AG04449 (cell line): ENCODE data around the gene PRRC2B.
A peak's percentile ranks its signal among the peaks of the same experiment; 100 is the strongest.
"Not testable (repeated sequence)": the region's sequence is repeated elsewhere in the genome, so short reads cannot be mapped to it uniquely, and the experiment has no call there.

Experiments used
- CTCF ChIA-PET: fragments of 350-600 bp; formaldehyde crosslinking; extraction: SDS; loops from one replicate; lab custom pipeline; 2021; ENCODE audit warnings: antibody characterized with exemption; lab: Yijun Ruan, JAX
- POLR2A ChIA-PET: fragments of 400-600, 350-600 bp; formaldehyde crosslinking; extraction: SDS; loops from one replicate; lab custom pipeline; 2020; ENCODE audit warnings: antibody characterized with exemption, inconsistent platforms; lab: Yijun Ruan, JAX
- DNase-seq: peaks from one replicate; pipeline ENCODE4 v3.0.0-alpha.2; 2010; ENCODE audit warnings: low read depth, low spot score
- H3K4me3 ChIP-seq: 2 replicates; pipeline ENCODE4 v1.5.1; 2011; ENCODE audit warnings: low read depth, mild to moderate bottlenecking, control low read depth, low read length
- TF ChIP-seq, protein P1 (sequence below): IDR thresholded peaks from one replicate; pipeline ENCODE4 v1.5.1; 2011; ENCODE audit warnings: mild to moderate bottlenecking, moderate library complexity, low read length, control low read depth, inconsistent platforms; ENCODE audit not compliant: insufficient read depth; ENCODE audit errors: missing control alignments

The PRRC2B gene

DNA sequence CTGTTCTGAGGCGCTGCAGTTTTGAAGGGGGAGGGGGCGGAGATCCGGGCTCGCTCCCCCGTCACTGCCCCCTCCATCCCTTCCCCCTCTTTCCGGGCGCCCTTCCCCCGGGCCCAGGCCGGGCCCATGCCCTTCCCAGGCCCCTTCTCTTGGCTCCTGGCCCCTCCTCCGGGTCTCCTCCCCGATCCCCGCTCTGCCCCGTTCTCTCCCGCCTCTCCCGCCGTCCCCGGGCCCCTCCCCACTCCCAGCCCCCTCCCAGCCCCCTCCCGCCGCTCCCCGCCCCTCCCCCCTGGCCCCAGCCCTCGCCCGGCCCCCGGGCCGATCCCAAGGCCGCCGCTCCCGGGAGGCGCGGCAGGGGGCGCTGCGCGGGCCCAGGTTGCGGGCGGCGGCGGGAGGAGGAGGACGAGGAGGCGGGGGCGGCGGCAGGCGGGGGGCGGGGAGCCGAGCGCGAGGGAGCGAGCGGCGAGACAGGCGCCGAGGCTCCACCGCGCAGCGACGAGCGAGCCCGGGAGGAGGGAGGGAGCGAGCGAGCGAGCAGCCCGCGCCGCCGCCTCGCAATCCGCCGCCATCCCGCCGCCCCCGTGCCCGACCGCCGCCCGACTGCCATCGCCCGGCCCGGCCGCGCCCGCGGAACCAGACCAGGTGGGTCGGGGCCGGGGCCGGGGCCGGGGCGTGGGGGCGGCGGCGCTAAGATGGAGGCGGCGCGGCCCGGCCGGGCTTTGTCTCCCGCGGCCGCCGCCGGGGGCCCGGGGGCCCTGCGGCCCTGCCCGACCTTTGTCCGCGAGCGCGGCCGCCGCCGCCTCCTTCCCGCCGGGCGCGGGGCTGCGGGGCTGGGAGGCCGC lies at the start of gene PRRC2B:
TSS of gene PRRC2B (plus strand) at position 465 of the 842 bp plus-strand sequence. CDS start 36,059 bp downstream, outside the sequence.
- DNase-seq, result no peak
- peak within 1 kb of the TSS; percentile 71 for H3K4me3 ChIP-seq
- ChIA-PET POLR2A (no interaction called here), CTCF (no interaction called here)
- TF ChIP-seq, protein P1, sequence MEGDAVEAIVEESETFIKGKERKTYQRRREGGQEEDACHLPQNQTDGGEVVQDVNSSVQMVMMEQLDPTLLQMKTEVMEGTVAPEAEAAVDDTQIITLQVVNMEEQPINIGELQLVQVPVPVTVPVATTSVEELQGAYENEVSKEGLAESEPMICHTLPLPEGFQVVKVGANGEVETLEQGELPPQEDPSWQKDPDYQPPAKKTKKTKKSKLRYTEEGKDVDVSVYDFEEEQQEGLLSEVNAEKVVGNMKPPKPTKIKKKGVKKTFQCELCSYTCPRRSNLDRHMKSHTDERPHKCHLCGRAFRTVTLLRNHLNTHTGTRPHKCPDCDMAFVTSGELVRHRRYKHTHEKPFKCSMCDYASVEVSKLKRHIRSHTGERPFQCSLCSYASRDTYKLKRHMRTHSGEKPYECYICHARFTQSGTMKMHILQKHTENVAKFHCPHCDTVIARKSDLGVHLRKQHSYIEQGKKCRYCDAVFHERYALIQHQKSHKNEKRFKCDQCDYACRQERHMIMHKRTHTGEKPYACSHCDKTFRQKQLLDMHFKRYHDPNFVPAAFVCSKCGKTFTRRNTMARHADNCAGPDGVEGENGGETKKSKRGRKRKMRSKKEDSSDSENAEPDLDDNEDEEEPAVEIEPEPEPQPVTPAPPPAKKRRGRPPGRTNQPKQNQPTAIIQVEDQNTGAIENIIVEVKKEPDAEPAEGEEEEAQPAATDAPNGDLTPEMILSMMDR, result peak; percentile 51

- H3K4me3 ChIP-seq, DNase-seq, POLR2A ChIA-PET: not testable (repeated sequence)
- CTCF ChIA-PET, result interaction anchor here (3.6 to 8.0 kb wide), 2 partner anchors 8 to 166 kb away, joined by 15 to 94 read pairs; no protein-coding TSS in a partner anchor
Measured at GRCh38 chr9:131344931-131345535, 48.9 kb upstream of the PRRC2B start.

DNA sequence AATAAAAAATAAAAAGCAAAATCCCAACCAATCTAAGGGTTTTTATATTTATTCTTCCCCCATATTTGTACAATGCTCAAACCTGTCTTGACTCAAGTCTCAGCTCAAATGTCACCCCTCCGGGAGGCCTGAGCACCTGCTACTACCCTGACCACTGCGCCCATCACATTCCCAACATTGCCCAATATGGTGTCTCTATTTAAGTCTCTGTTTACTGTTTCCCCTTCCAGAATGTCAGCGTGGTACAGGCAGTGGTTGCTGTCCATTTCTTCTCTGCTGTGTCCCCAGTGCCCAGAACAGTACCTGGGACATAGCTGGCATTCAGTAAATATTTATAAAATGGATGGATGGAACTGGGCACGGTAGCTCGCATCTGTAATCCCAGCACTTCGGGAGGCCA lies 47.3 kb upstream of the PRRC2B start:
- H3K4me3 ChIP-seq, result no peak overlapping the region
- DNase-seq, result no peak
- ChIA-PET CTCF (interaction anchor here (1.1 to 8.0 kb wide), 5 partner anchors 10 to 297 kb away, joined by 3 to 119 read pairs (median 15); no protein-coding TSS in a partner anchor), POLR2A (no interaction called here)
- TF ChIP-seq, protein P1, result no peak

DNA sequence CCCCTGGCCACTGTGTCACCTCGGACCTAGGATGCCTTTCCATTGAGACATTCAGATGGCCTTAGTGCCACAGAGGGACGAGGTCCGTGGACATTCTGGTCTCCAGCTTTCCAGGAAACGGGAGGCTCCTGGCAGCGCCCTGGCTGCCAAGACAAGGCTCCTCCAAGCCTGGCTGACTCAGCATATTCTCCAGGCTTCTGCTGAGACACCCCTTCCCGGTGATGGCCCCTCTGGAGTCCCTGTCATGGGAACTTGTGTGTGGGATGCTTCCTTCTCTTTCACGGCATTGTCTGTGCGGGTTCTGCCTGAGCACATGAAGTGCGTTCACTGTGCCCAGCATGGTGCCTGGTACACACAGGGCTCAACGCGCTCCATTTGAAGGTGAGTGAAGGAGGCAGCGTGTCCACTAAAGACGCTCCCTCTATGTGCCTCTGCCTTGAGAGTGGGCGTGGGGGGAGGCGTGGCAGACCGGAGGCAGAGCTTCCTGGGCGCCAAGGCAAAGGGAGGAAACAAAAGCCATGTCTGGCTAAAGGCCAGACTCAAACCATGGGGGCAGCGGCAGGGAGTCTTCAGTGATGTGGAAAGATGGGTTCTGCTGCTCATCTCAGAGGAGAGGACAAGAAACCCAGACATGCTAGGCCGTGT lies 46.4 kb upstream of the PRRC2B start:
- TF ChIP-seq, protein P1, result no peak
- no peak overlapping the region for H3K4me3 ChIP-seq
- ChIA-PET POLR2A (no interaction called here), CTCF (interaction anchor here (1.1 to 8.0 kb wide), 6 partner anchors 11 to 298 kb away, joined by 3 to 119 read pairs (median 9); no protein-coding TSS in a partner anchor)
- DNase-seq, result no peak

DNA sequence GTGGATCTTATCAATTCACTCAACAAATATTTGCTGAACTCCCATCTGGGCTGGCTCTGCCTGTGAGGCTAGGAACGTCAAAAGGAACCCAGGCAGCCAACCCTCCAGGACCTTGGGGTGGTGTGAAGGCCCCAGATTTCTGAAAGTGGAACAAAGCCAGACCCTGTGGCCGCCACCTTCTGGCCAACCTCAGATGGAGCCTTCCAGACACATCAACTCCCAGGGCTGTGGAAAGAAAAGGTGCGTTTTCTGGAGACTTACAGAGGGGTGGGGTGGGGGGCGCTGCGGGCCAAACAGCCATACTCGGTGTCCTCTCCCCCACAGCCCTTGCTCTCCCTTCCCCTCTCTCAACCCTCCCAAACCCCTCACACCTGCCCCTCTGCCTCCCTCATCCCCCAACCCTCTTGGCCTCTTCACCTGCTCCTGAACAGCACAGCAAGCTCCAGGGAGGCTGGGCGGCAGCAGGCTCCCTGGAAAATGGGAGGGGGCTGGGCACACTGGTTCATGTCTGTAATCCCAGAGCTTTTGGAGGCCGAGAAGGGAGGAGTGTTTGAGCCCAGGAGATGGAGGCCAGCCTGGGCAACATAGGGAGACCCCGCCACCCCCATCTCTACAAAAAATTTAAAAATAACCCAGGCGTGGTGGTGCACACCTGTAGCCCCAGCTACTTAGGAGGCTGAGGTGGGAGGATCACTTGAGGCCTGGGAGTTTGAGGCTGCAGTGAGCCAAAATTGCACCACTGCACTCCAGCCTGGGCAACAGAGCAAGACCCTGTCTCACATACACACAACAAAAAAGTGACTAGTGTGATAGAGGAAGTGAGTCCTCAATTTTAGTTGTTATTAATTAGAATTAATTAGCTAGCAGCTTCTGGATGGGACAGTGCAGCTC lies 45.0 kb upstream of the PRRC2B start:
- no peak overlapping the region for H3K4me3 ChIP-seq
- TF ChIP-seq, protein P1, result peak; percentile 37
- ChIA-PET CTCF (interaction anchor here (0.7 to 8.0 kb wide), 56 partner anchors 8 to 400 kb away, joined by 3 to 119 read pairs (median 5); partner anchors contain the start of genes NUP214, POMT1 and RAPGEF1), POLR2A (no interaction called here)
- no peak for DNase-seq

- POLR2A ChIA-PET, result interaction anchor here (1.3 kb wide), 1 partner anchor 24 kb away, joined by 3 read pairs; no protein-coding TSS in a partner anchor
- TF ChIP-seq, protein P1, result no peak
- no peak for DNase-seq
- CTCF ChIA-PET, result interaction anchor here (0.7 to 8.0 kb wide), 61 partner anchors 8 to 399 kb away, joined by 3 to 119 read pairs (median 5); partner anchors contain the start of genes NUP214, POMT1 and RAPGEF1
- H3K4me3 ChIP-seq, result peak overlapping the region; percentile 53
Measured at GRCh38 chr9:131349522-131349880, 44.4 kb upstream of the PRRC2B start.
